ENCODE data around the gene SHANK2.

Gene SHANK2

DNA sequence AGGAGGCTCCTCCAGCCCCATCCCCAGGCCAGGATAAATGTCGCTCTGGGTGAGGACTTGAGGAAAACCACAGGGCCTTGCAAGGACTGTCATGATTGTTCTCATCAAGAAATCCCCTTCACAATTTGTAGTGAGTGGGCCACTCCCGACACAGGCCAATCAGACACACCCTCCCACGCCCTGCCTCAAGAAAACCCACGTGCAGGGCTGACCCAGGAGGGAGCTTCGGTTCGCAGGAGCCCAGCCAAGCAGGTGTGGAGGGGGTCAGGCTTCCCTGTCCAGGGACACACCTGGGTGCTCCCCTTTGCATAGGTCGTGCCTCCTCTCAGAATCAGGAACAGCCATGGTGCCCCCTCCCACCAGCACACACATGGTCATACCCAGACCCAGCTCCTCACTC lies 43.2 kb downstream of the SHANK2 start:
- Histone ChIP-seq H3K9me3 (ENCODE audit: insufficient read depth, low read depth, low read length) (no peaks in the 10 kb centered on the region; the same call in 1 of the 2 replicates), H2AFZ (ENCODE audit: low read length) (no peak overlapping the region), H3F3A (ENCODE audit: low read depth) (no peaks in the 10 kb centered on the region), H4K20me1 (ENCODE audit: insufficient read depth, low read length, poor library complexity, severe bottlenecking) (no peaks in the 10 kb centered on the region), H3K27me3 (ENCODE audit: insufficient read depth, low read length, poor library complexity, severe bottlenecking) (no peaks in the 10 kb centered on the region), H3K4me2 (ENCODE audit: low read depth, low read length, poor library complexity, severe bottlenecking) (no peak overlapping the region), H3K4me3 (ENCODE audit: low read length, poor library complexity, severe bottlenecking) (no peak overlapping the region), H3K9ac (ENCODE audit: low read depth, low read length, poor library complexity, severe bottlenecking) (no peak overlapping the region), H3K79me2 (ENCODE audit: insufficient read depth, low read length) (no peaks in the 10 kb centered on the region), H3K36me3 (ENCODE audit: insufficient read depth, low read length) (no peaks in the 10 kb centered on the region), H3K9me2 (replicated peaks; ENCODE audit: low read depth, low read length) (no peaks in the 10 kb centered on the region), H3K4me1 (ENCODE audit: insufficient read depth, low read length, poor library complexity, severe bottlenecking) (no peaks in the 10 kb centered on the region)
- TF ChIP-seq, protein P1, sequence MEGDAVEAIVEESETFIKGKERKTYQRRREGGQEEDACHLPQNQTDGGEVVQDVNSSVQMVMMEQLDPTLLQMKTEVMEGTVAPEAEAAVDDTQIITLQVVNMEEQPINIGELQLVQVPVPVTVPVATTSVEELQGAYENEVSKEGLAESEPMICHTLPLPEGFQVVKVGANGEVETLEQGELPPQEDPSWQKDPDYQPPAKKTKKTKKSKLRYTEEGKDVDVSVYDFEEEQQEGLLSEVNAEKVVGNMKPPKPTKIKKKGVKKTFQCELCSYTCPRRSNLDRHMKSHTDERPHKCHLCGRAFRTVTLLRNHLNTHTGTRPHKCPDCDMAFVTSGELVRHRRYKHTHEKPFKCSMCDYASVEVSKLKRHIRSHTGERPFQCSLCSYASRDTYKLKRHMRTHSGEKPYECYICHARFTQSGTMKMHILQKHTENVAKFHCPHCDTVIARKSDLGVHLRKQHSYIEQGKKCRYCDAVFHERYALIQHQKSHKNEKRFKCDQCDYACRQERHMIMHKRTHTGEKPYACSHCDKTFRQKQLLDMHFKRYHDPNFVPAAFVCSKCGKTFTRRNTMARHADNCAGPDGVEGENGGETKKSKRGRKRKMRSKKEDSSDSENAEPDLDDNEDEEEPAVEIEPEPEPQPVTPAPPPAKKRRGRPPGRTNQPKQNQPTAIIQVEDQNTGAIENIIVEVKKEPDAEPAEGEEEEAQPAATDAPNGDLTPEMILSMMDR (conservative IDR thresholded peaks at IDR 0.05; ENCODE audit: low read length): no peak
- no peak for TF ChIP-seq EZH2phosphoT487 (IDR thresholded peaks at IDR 0.05; ENCODE audit: borderline replicate concordance)

DNA sequence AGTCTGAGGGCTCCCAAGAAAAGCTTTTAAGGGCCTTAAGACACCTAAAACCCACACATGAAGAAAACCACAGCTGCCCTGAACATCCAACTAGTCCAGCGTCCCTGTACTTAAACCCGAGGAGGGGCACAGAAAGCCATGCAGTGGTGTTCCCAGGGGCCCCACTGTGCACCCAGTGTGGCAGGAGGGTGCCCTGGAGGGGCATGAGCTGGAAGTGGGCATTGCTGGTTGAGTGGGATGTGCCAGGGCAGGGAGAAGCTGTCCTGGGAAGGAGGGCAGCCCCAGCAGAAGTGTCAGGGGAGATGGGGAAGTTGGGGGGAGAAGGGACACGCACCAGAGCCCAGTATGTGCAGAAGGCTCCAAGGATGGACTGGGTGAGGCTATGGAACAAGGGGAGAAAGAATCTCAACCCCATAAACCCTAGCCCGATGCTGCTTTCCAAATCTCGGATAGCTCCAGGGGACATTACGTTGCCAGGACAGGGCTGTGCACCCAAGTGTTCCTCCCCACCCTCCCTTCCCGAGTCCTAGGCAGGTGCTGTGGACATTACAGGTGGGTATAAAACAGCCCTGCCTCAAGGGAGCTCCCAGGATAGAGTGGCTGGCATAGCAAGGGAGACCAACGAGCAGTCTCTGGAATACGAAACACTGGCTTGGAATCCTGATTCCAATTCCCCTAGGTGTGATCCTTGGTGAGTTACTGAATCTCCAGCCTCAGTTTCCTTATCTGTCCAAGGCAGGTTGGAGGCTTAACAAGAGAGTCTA lies 44.2 kb downstream of the SHANK2 start:
- no peak overlapping the region for H3K4me3 ChIP-seq (ENCODE audit: low read length, poor library complexity, severe bottlenecking)
- no peak overlapping the region for H3K9ac ChIP-seq (ENCODE audit: low read depth, low read length, poor library complexity, severe bottlenecking)
- H3K4me2 ChIP-seq (ENCODE audit: low read depth, low read length, poor library complexity, severe bottlenecking): no peak overlapping the region
- no peaks in the 10 kb centered on the region for H3F3A ChIP-seq (ENCODE audit: low read depth)
- no peaks in the 10 kb centered on the region for H3K36me3 ChIP-seq (ENCODE audit: insufficient read depth, low read length)
- no peaks in the 10 kb centered on the region for H3K4me1 ChIP-seq (ENCODE audit: insufficient read depth, low read length, poor library complexity, severe bottlenecking)
- H3K9me2 ChIP-seq (replicated peaks; ENCODE audit: low read depth, low read length): no peaks in the 10 kb centered on the region
- no peak overlapping the region for H2AFZ ChIP-seq (ENCODE audit: low read length)
- TF ChIP-seq, protein P1 (conservative IDR thresholded peaks at IDR 0.05; ENCODE audit: low read length): no peak
- no peak for TF ChIP-seq EZH2phosphoT487 (IDR thresholded peaks at IDR 0.05; ENCODE audit: borderline replicate concordance)
- H3K27me3 ChIP-seq (ENCODE audit: insufficient read depth, low read length, poor library complexity, severe bottlenecking): no peaks in the 10 kb centered on the region
- H3K79me2 ChIP-seq (ENCODE audit: insufficient read depth, low read length): no peaks in the 10 kb centered on the region
- no peaks in the 10 kb centered on the region; the same call in 1 of the 2 replicates for H3K9me3 ChIP-seq (ENCODE audit: insufficient read depth, low read depth, low read length)
- H4K20me1 ChIP-seq (ENCODE audit: insufficient read depth, low read length, poor library complexity, severe bottlenecking): no peaks in the 10 kb centered on the region

DNA sequence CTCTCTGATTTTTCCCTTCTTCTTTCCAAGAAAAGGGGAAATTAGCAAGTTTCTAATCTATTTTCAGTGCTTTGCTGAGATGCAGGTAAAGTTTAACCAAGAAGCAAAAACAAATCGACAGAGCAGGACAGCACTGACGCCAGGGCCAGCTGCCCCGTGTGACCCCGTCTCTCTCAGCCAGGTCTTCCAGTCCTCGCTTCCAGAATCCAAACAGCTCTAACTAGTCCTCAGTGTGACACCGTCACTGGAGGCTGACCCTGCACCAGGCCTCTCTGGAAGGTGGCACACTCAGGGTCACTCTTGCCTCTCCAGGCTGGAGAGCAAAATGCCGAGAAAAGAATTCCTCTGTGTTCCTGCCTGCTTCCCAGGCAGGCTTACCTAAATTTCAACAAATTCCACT lies 44.8 kb downstream of the SHANK2 start:
- H2AFZ ChIP-seq (ENCODE audit: low read length): no peak overlapping the region
- no peaks in the 10 kb centered on the region; the same call in 1 of the 2 replicates for H3K9me3 ChIP-seq (ENCODE audit: insufficient read depth, low read depth, low read length)
- no peaks in the 10 kb centered on the region for H3K79me2 ChIP-seq (ENCODE audit: insufficient read depth, low read length)
- no peaks in the 10 kb centered on the region for H3F3A ChIP-seq (ENCODE audit: low read depth)
- H3K4me3 ChIP-seq (ENCODE audit: low read length, poor library complexity, severe bottlenecking): no peak overlapping the region
- H3K36me3 ChIP-seq (ENCODE audit: insufficient read depth, low read length): no peaks in the 10 kb centered on the region
- H3K4me2 ChIP-seq (ENCODE audit: low read depth, low read length, poor library complexity, severe bottlenecking): no peak overlapping the region
- TF ChIP-seq, protein P1 (conservative IDR thresholded peaks at IDR 0.05; ENCODE audit: low read length): no peak
- H3K4me1 ChIP-seq (ENCODE audit: insufficient read depth, low read length, poor library complexity, severe bottlenecking): no peaks in the 10 kb centered on the region
- no peaks in the 10 kb centered on the region for H3K9me2 ChIP-seq (replicated peaks; ENCODE audit: low read depth, low read length)
- no peaks in the 10 kb centered on the region for H4K20me1 ChIP-seq (ENCODE audit: insufficient read depth, low read length, poor library complexity, severe bottlenecking)
- no peak overlapping the region for H3K9ac ChIP-seq (ENCODE audit: low read depth, low read length, poor library complexity, severe bottlenecking)
- H3K27me3 ChIP-seq (ENCODE audit: insufficient read depth, low read length, poor library complexity, severe bottlenecking): no peaks in the 10 kb centered on the region
